Ishikawa (cell line): ENCODE data around the gene FSTL4.

Experiments used
- FOXM1 ChIP-seq: IDR thresholded peaks from 2 replicates; pipeline ENCODE4 v1.6.1; 2012; ENCODE audit warnings: low read depth, borderline replicate concordance
- REST ChIP-seq: IDR thresholded peaks from 2 replicates; pipeline ENCODE4 v1.6.1; 2012; ENCODE audit warnings: low read depth, mild to moderate bottlenecking
- TEAD4 ChIP-seq: IDR thresholded peaks from 2 replicates; pipeline ENCODE4 v1.6.1; 2012
- ZBTB7A ChIP-seq: IDR thresholded peaks from 2 replicates; pipeline ENCODE4 v1.6.1; 2012; ENCODE audit warnings: low read depth

- TF ChIP-seq FOXM1: no peak
- no peak for TF ChIP-seq REST
- TF ChIP-seq TEAD4: no peak
- no peak for TF ChIP-seq ZBTB7A
These were observed 278.8 kb downstream of the FSTL4 start for GRCh38 chr5:133333326-133334150.
